Tibial artery (tissue), 4 donors: ENCODE measurements around the gene SMARCD2.
"Not testable (repeated sequence)": the region's sequence is repeated elsewhere in the genome, so short reads cannot be mapped to it uniquely, and the experiment has no call there.

Experiments used
- DNase-seq, 2 donors: peaks; one replicate each; pipeline ENCODE4 v3.0.0-alpha.2; 2019
- H3K27ac ChIP-seq, 2 donors: fragments of 200-600 bp; sonication (generic) in 1 of 2; 1 replicate in 1 of 2; 2 replicates in 1 of 2; pipeline ENCODE4 v1.5.1; 2018 to 2019; ENCODE audit warnings: mild to moderate bottlenecking in 1 of 2
- H3K27me3 ChIP-seq, 2 donors: fragments of 200-600 bp; sonication (generic) in 1 of 2; one replicate each; pipeline versions ENCODE4 v1.5.1 to v1.6.0; 2016 to 2019
- H3K36me3 ChIP-seq, 3 donors: fragments of 200-600 bp; sonication (generic) in 2 of 3; one replicate each; pipeline ENCODE4 v1.5.1; 2016 to 2019; ENCODE audit warnings: mild to moderate bottlenecking in 2 of 3
- H3K4me1 ChIP-seq, 4 donors: fragments of 200-600 bp; sonication (generic) in 2 of 4; 1 replicate in 3 of 4; 2 replicates in 1 of 4; pipeline ENCODE4 v1.5.1; 2016 to 2019
- H3K4me3 ChIP-seq, 2 donors: fragments of 200-600 bp; sonication (generic) in 1 of 2; 1 replicate in 1 of 2; 2 replicates in 1 of 2; pipeline ENCODE4 v1.5.1; 2018 to 2019; ENCODE audit warnings: mild to moderate bottlenecking in 2 of 2
- H3K9me3 ChIP-seq, 3 donors: fragments of 200-600 bp; sonication (generic) in 1 of 3; one replicate each; pipeline ENCODE4 v1.5.1; 2016 to 2019
- CTCF ChIP-seq, 2 experiments: fragments of 200-600 bp in 1 of 2; fragments of 450-650 bp in 1 of 2; IDR thresholded peaks; one replicate each; pipeline ENCODE4 v1.5.1; 2017 to 2019; ENCODE audit warnings: antibody characterized with exemption in 2 of 2, mild to moderate bottlenecking in 1 of 2, moderate library complexity in 1 of 2
- intact Hi-C: fragments of 100-400 bp; cut with DNase I; formaldehyde crosslinking; loops from one replicate; pipeline ENCODE4 v1.15.0; 2023; ENCODE audit warnings: low total_unique reads

The SMARCD2 gene

DNA sequence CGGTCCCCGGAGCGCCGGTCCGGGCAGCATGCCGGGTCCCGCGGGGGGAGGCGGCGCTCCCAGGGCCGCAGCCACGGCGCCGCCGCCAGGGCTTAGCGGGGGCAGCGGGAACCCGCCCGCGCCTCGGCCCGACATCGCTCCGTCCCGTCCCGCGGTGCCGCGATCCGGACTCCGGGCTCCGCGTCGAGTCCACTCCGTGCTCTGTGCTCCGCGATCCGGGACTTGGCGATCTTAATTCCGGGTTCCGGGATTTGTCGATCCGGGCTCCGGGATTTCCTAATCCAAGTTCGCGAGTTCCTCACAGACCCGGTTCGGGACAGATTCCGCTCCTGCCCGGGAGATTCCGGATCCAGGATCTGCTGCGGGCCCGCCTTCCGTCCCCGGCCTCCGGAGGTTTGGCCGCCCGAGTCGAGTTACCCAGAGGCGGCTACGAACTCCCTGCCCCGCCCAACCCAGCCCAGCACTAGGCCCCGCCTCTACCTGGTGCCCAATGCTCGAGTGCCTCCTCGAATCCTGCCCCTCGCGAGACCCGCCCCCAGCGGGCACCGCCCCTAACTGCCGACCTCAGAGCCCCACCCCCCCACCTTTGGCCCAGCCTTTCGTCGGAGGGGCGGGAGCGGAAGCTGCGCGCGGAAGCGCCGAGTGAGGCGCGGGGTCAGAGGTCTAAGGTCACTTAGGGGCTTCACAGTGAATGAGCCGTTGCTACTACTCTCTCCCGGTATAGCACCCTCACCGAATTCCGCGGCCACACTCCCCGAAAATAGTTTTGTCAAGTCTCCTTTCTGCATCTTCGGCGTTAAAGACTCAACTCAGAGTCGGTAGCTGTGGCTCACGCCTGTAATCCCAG is at the start of gene SMARCD2:
Gene SMARCD2, minus strand, starts transcription at position 146 of the 847 bp plus-strand sequence. Its CDS starts 11 bp downstream, at position 135.
- no peak for TF ChIP-seq CTCF (IDR thresholded peaks at IDR 0.05)
- peak; percentile 98 to 99 for DNase-seq
- Histone ChIP-seq H3K27me3 (no peaks in the 10 kb centered on the region), H3K36me3 (no peaks in the 10 kb centered on the region), H3K4me1 (peaks cover 5 to 50% (median 43%) of the 10 kb centered on the region in 4 donors), H3K4me3 (peak within 1 kb of the TSS; percentile 75 to 96), H3K9me3 (no peaks in the 10 kb centered on the region), H3K27ac (peak within 1 kb of the TSS; percentile 89 to 99)
- intact Hi-C loops = no loop called here

DNA sequence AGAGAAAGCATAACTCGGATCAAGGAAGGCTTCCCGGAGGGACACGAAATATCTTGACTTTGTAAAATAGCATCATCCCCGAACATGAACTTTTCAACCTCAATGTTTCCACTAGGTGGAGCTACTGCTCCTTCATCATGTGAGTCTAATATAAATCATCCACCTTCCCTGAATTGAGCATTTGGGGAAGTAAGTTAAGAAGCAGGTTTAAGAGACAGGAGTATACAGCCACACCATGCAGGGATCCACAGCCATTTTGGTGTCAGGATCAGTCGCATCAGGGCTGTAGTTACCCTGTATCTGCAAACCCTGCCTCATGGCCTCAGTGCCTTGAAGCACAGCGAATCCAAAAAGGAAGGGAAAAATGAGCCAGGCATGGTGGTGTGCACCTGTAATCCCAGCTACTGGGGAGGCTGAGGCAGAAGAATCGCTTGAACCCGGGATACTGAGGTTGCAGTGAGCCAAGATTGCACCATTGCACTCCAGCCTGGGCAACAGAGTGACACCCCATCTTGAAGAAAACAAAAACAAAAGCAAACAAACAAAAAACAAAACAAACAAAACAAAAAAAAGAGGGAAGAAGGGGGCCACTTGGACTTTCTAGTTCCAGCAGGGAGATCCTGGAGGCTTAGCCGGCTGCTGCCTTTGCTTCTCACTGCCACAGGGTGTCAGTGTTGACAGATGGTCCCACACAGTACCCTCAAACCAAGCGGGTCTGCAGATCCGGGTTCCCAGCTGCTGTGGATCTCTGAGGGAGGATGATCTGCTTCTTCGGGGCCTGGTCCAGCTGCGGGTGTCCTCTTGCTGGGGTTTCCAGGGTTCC is 46.8 kb upstream of the SMARCD2 start:
- H3K4me1 ChIP-seq, H3K27ac ChIP-seq, DNase-seq, H3K27me3 ChIP-seq, H3K4me3 ChIP-seq, H3K9me3 ChIP-seq, H3K36me3 ChIP-seq, intact Hi-C loops: not testable (repeated sequence)
- TF ChIP-seq CTCF (IDR thresholded peaks at IDR 0.05) = peak; percentile 11 to 37

DNA sequence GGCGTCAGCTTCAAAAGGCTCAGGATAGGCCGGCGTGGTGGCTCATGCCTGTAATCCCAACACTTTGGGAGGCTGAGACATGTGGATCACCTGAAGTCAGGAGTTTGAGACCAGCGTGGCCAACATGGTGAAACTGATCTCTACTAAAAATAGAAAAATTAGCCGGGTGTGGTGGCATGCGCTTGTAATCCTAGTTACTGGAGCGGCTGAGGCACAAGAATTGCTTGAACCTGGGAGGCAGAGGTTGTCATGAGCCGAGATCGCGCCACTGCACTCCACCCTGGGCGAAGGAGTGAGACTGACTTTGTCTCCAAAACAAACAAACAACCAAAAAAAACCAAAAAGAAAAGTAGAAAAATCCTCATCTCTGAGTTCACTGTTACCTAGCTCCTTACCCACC is 42.6 kb upstream of the SMARCD2 start:
- DNase-seq, H3K4me3 ChIP-seq, intact Hi-C loops, H3K27ac ChIP-seq, H3K4me1 ChIP-seq, H3K36me3 ChIP-seq, H3K9me3 ChIP-seq: not testable (repeated sequence)
- peaks cover 0 to 16% of the 10 kb centered on the region in 2 donors for H3K27me3 ChIP-seq

- H3K27ac ChIP-seq, H3K9me3 ChIP-seq, intact Hi-C loops, H3K4me1 ChIP-seq, H3K36me3 ChIP-seq, H3K4me3 ChIP-seq, DNase-seq: not testable (repeated sequence)
- H3K27me3 ChIP-seq = peaks cover 0 to 18% of the 10 kb centered on the region in 2 donors
These were observed 40.2 kb upstream of the SMARCD2 start for GRCh38 chr17:63882626-63883126.

- Histone ChIP-seq H3K27ac (no peak within 1 kb of the TSS), H3K36me3 (no peaks in the 10 kb centered on the region), H3K4me3 (no peak within 1 kb of the TSS), H3K9me3 (no peaks in the 10 kb centered on the region), H3K27me3 (peaks cover 0 to 19% of the 10 kb centered on the region in 2 donors), H3K4me1 (no peaks in the 10 kb centered on the region)
- peak; percentile 32 to 50 for TF ChIP-seq CTCF (IDR thresholded peaks at IDR 0.05)
- intact Hi-C loops = no loop called here
- no peak for DNase-seq
These were observed 39.6 kb upstream of the SMARCD2 start, which contains the start of gene GH2 for GRCh38 chr17:63881935-63882601. TSS of gene GH2 (minus strand) at chr17:63881944. CDS start at chr17:63881801, 143 bp downstream.

- peaks cover 0 to 26% of the 10 kb centered on the region in 2 donors for H3K27me3 ChIP-seq
- H3K36me3 ChIP-seq, intact Hi-C loops, H3K9me3 ChIP-seq, H3K4me3 ChIP-seq, H3K27ac ChIP-seq, H3K4me1 ChIP-seq, DNase-seq: not testable (repeated sequence)
These were observed 38.9 kb upstream of the SMARCD2 start for GRCh38 chr17:63881337-63881736.
